A549 (cell line): ENCODE measurements around the gene GRIP1. TPM values are rescaled to one million over a fixed set of nuclear protein-coding genes. Genes with fewer than 3 reads are reported as not detected.
"Not testable (repeated sequence)": the region's sequence is repeated elsewhere in the genome, so short reads cannot be mapped to it uniquely, and the experiment has no call there.

Experiments
- ATAC-seq, 2 experiments: fragments of 200-7000 bp in 1 of 2; fragments of >200 bp in 1 of 2; cut with Nextera tagmentation in 1 of 2; cut with Tn5 transposase in 1 of 2; 3 replicates each; pipeline versions ENCODE4 v1.8.0 to v1.9.1; 2018 to 2020; ENCODE audit warnings: mild to moderate bottlenecking in 1 of 2, moderate library complexity in 1 of 2
- CTCF ChIA-PET: fragments of 300-600 bp; sonication (Branson Sonifier 250); formaldehyde crosslinking; extraction: SDS; loops from one replicate; lab custom pipeline; 2021; ENCODE audit warnings: antibody characterized with exemption, inconsistent platforms; lab: Yijun Ruan, JAX
- POLR2A ChIA-PET: fragments of 350-600 bp; formaldehyde crosslinking; extraction: SDS; loops from one replicate; lab custom pipeline; 2021; ENCODE audit warnings: antibody characterized with exemption, inconsistent platforms; lab: Yijun Ruan, JAX
- DNase-seq, 2 experiments: peaks; one replicate each; pipeline versions ENCODE4 v3.0.0 to v3.0.0-alpha.2; 2011 to 2016; ENCODE audit warnings: low read depth in 1 of 2, low spot score in 1 of 2
- FAIRE-seq: peaks from 2 replicates; lab custom pipeline; 2011; peaks lifted over from hg19 to GRCh38; lab: Jason Lieb, UNC
- H3K27ac ChIP-seq, 2 experiments: fragments of >200 bp; sonication (Bioruptor Twin); formaldehyde crosslinking; 3 replicates each; pipeline ENCODE4 v1.5.1; 2016 to 2017
- H3K4me1 ChIP-seq: fragments of >200 bp; sonication (Bioruptor Twin); formaldehyde crosslinking; 3 replicates; pipeline ENCODE4 v1.6.1; 2016
- H3K4me2 ChIP-seq: fragments of >200 bp; sonication (Bioruptor Twin); formaldehyde crosslinking; 3 replicates; pipeline ENCODE4 v1.6.1; 2016
- H3K4me3 ChIP-seq: fragments of >200 bp; sonication (Bioruptor Twin); formaldehyde crosslinking; 3 replicates; pipeline ENCODE4 v1.5.1; 2016
- H3K9me3 ChIP-seq: fragments of >200 bp; sonication (Bioruptor Twin); formaldehyde crosslinking; 3 replicates; pipeline ENCODE4 v1.6.1; 2016
- CBX2 ChIP-seq: fragments of 200-600 bp; sonication (generic); IDR thresholded peaks from 2 replicates; pipeline ENCODE4 v1.6.1; 2016; ENCODE audit warnings: low read depth, mild to moderate bottlenecking, borderline replicate concordance
- EHMT2 ChIP-seq: fragments of 200-600 bp; sonication (generic); IDR thresholded peaks from 2 replicates; pipeline ENCODE4 v1.6.1; 2016; ENCODE audit warnings: antibody characterized with exemption, low read depth, mild to moderate bottlenecking, moderate library complexity
- FOSL2 ChIP-seq, 2 experiments: fragments of 450-650 bp in 1 of 2; fragments of >200 bp in 1 of 2; sonication (Bioruptor Twin) in 1 of 2; formaldehyde crosslinking; IDR thresholded peaks; 2 replicates each; pipeline versions ENCODE4 v1.5.0 to v1.6.1; 2016 to 2020; ENCODE audit warnings: mild to moderate bottlenecking in 1 of 2, moderate library complexity in 1 of 2
- JUN ChIP-seq, 2 experiments: fragments of >200 bp; sonication (Bioruptor Twin); formaldehyde crosslinking; IDR thresholded peaks; 2 replicates in 1 of 2; 3 replicates in 1 of 2; pipeline ENCODE4 v1.6.1; 2016 to 2017
- KDM1A ChIP-seq: fragments of 200-600 bp; sonication (generic); IDR thresholded peaks from 2 replicates; pipeline ENCODE4 v1.6.1; 2016; ENCODE audit warnings: low read depth, mild to moderate bottlenecking
- MAFK ChIP-seq: fragments of 450-650 bp; IDR thresholded peaks from 2 replicates; pipeline ENCODE4 v1.6.1; 2014; ENCODE audit not compliant: partially characterized antibody
- MYC ChIP-seq: IDR thresholded peaks from 2 replicates; pipeline ENCODE4 v1.6.1; 2012; ENCODE audit warnings: mild to moderate bottlenecking, inconsistent platforms, low read length, improper control_type of control experiment, borderline replicate concordance
- PHF8 ChIP-seq: fragments of 200-600 bp; sonication (generic); IDR thresholded peaks from 2 replicates; pipeline ENCODE4 v1.6.1; 2016; ENCODE audit warnings: low read depth, mild to moderate bottlenecking, antibody characterized with exemption, moderate library complexity, borderline replicate concordance
- POLR2A ChIP-seq: IDR thresholded peaks from 2 replicates; pipeline ENCODE4 v1.6.1; 2012; ENCODE audit warnings: mild to moderate bottlenecking, low read length
- RCOR1 ChIP-seq: fragments of 150-350 bp; IDR thresholded peaks from 2 replicates; pipeline ENCODE4 v1.6.1; 2014; ENCODE audit warnings: antibody characterized with exemption, low read length, low read depth
- TP53 ChIP-seq: fragments of 250-450 bp; sonication (Bioruptor Pico); IDR thresholded peaks from 2 replicates; pipeline ENCODE4 v1.5.0; 2021; ENCODE audit warnings: mild to moderate bottlenecking, moderate library complexity
- ZFP36 ChIP-seq: fragments of 450-650 bp; IDR thresholded peaks from 2 replicates; pipeline ENCODE4 v1.6.1; 2014; ENCODE audit warnings: borderline replicate concordance; ENCODE audit not compliant: partially characterized antibody
- WGBS: methylation state at CpG from one replicate; pipeline ENCODE4 v1.1.6; 2017; ENCODE audit errors: missing lambda C conversion rate; 5-methylcytosine and 5-hydroxymethylcytosine counted together
- polyA plus RNA-seq, 4 experiments: library from polyadenylated mRNA; depleted of rRNA in 3 of 4; stranded (reverse); fragments of >200 nt; fragmentation: RNase III in 1 of 4; extraction: RNeasy Plus Mini Kit Qiagen cat#74134 plus additional on column Dnase treatment in 1 of 4; gene quantifications; 2 replicates in 3 of 4; 3 replicates in 1 of 4; pipeline ENCODE4 v1.2.3, GENCODE V29; 2011 to 2017
- TF ChIP-seq, protein P1 (sequence below): IDR thresholded peaks from 2 replicates; pipeline ENCODE4 v1.6.1; 2012; ENCODE audit warnings: low read depth, borderline replicate concordance
- TF ChIP-seq, protein P2 (sequence below): IDR thresholded peaks from 2 replicates; pipeline ENCODE4 v1.6.1; 2012
- TF ChIP-seq, protein P3 (sequence below): fragments of 450-650 bp; IDR thresholded peaks from 2 replicates; pipeline ENCODE4 v1.6.1; 2014; ENCODE audit warnings: antibody characterized with exemption
- TF ChIP-seq, protein P4 (sequence below): fragments of >200 bp; sonication (Bioruptor Twin); formaldehyde crosslinking; IDR thresholded peaks from 3 replicates; pipeline ENCODE4 v1.6.1; 2016

GRIP1 gene
- polyA plus RNA-seq, 2 of the 4 experiments (the other 2 are of a cell fraction) = 4.6 to 5.8 TPM

DNA sequence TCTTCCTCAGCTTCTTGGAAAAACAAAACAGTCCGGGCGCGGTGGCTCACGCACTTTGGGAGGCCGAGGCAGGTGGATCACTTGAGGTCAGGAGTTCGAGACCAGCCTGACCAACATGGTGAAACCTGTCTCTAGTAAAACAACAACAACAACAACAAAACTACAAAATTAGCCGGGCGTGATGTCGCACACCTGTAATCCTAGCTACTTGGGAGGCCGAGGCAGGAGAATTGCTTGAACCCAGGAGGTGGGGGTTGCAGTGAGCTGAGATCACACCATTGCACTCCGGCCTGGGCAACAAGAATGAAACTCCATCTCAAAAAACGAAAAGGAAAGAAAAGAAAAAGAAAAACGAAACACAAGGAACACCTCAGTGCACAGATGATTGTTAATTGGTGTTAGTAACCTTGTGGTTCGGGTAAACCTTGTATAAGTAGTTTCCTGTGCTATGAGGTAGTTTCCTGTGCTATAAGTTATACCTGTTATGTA, 375.5 kb downstream of the GRIP1 start:
- CTCF ChIA-PET = interaction anchor here (1.1 to 1.3 kb wide), 2 partner anchors 11 to 159 kb away, joined by 3 to 5 read pairs; no protein-coding TSS in a partner anchor
- not testable (repeated sequence) for DNase-seq, H3K9me3 ChIP-seq, ATAC-seq, FAIRE-seq
- Histone ChIP-seq H3K27ac (peak overlapping the region; percentile 51 to 79; a peak in 3 of 6 replicates), H3K4me2 (peak overlapping the region; percentile 85), H3K4me3 (peak overlapping the region; percentile 63), H3K4me1 (peaks cover 12% of the 10 kb centered on the region; the same call in 2 of the 3 replicates)
- WGBS = 61% methylated on average over 14 of the region's 14 CpGs
- POLR2A ChIA-PET = interaction anchor here (0.6 to 2.4 kb wide), 4 partner anchors 106 to 331 kb away, joined by 3 to 21 read pairs (median 6); partner anchors contain the start of genes LLPH and TMBIM4

DNA sequence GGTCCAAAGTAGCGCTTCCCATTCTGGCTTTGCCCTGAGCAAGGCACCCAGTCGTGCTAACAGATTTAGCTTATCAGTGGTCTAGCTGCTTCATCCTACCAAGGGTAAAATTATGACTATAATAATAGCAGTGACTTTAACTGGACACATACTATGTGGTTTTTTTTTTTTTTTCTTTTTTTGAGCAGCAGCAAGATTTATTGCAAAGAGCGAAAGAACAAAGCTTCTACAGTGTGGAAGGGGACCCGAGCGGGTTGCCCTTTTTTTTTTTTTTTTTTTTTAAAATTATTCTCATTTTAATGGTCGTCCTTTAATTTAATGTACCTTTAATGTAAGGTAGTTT, 376.1 kb downstream of the GRIP1 start:
- FAIRE-seq (no peak), ATAC-seq (no peak), DNase-seq (no peak)
- WGBS = 4% methylated on average over 6 of the region's 6 CpGs
- ChIA-PET POLR2A (interaction anchor here (0.6 to 2.4 kb wide), 9 partner anchors 9 to 966 kb away, joined by 3 to 21 read pairs (median 6); partner anchors contain the start of genes CAND1, LLPH and TMBIM4), CTCF (interaction anchor here (0.6 to 1.3 kb wide), 3 partner anchors 11 to 373 kb away, joined by 3 to 5 read pairs (median 3); no protein-coding TSS in a partner anchor)
- peak overlapping the region; percentile 63 for H3K4me3 ChIP-seq
- peak overlapping the region; percentile 79 to 91 for H3K27ac ChIP-seq
- H3K9me3 ChIP-seq = no peaks in the 10 kb centered on the region
- H3K4me2 ChIP-seq = peak overlapping the region; percentile 85
- TF ChIP-seq, protein P1, sequence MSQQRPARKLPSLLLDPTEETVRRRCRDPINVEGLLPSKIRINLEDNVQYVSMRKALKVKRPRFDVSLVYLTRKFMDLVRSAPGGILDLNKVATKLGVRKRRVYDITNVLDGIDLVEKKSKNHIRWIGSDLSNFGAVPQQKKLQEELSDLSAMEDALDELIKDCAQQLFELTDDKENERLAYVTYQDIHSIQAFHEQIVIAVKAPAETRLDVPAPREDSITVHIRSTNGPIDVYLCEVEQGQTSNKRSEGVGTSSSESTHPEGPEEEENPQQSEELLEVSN = no peak
- TF ChIP-seq PHF8 = 0 out of 2 replicates have a peak, but pooled peaks have one; percentile 17
- H3K4me1 ChIP-seq = peaks cover 12% of the 10 kb centered on the region; the same call in 2 of the 3 replicates

DNA sequence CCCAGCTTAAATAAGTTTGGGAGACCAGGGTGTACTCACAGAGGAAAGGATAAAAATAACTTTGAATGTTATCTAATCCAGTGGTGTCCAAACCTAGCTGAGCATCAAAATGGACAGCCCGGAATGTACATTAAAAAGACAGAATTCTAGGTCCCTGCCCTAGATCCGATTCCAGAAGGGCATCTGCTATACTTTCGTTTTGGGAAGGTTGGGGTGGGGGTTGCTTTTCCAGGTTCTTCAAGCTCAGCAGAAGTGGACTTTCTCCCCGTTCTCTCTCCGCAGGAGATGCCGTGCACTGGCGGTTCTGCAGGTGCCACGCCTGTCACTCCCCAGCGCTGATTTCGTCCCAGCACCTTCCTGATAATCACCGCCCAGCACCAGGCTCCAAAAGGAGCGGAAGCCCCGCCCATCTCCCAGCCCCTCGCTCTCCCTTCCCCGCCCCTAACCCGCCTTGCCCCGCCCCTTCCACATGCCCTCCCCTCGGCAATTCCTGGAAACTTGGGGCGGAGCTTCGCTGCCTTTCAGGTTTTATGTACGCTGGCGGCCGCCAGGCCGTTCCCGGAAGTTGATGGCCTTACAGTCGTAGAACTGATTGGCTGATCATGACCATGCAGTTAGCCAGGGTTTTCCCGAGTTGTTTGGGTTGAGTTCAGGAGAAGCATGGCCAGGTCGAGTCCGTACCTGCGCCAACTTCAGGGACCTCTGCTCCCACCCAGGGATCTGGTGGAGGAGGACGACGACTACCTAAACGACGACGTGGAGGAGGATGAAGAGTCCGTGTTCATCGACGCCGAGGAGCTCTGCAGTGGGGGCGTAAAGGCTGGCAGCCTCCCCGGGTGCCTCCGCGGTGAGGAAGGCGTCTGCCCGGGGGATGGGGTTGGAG, 376.7 kb downstream of the GRIP1 start, which contains the start of gene HELB:
Gene HELB, plus strand, starts transcription at position 550 of the 883 bp plus-strand sequence. Its CDS starts 111 bp downstream, at position 661.
- peak; percentile 98 to 99 for ATAC-seq
- POLR2A ChIA-PET = interaction anchor here (0.6 to 2.4 kb wide), 11 partner anchors 10 to 967 kb away, joined by 3 to 21 read pairs (median 5); partner anchors contain the start of genes CAND1, LLPH and TMBIM4
- peak; percentile 94 for FAIRE-seq

More for the DNA sequence above, 376.7 kb downstream of the GRIP1 start, which contains the start of gene HELB:
- peak within 1 kb of the TSS; percentile 63 for H3K4me3 ChIP-seq
- WGBS = 2% methylated on average over 27 of the region's 45 CpGs
- DNase-seq = peak; percentile 90 to 98
- CTCF ChIA-PET = interaction anchor here (0.6 to 1.3 kb wide), 4 partner anchors 12 to 373 kb away, joined by 3 to 5 read pairs (median 3); no protein-coding TSS in a partner anchor
- peaks cover 12% of the 10 kb centered on the region; the same call in 2 of the 3 replicates for H3K4me1 ChIP-seq
- H3K4me2 ChIP-seq = peak within 1 kb of the TSS; percentile 85
- TF ChIP-seq FOSL2 (IDR thresholded peaks at IDR 0.05) = no peak
- no peak for TF ChIP-seq FOSL2 (CRISPR knock-in tag; IDR thresholded peaks at IDR 0.05)
- peak; percentile 30 for TF ChIP-seq MAFK
- TF ChIP-seq PHF8 = peak; percentile 88; the same call in 1 of the 2 replicates
- TF ChIP-seq RCOR1 = no peak
- TF ChIP-seq KDM1A = no peak
- TF ChIP-seq CBX2 = no peak
- TF ChIP-seq JUN (IDR thresholded peaks at IDR 0.05) = peak in 1 of 2 experiments; percentile 68; a peak in 2 of 5 replicates
- TF ChIP-seq, protein P2, sequence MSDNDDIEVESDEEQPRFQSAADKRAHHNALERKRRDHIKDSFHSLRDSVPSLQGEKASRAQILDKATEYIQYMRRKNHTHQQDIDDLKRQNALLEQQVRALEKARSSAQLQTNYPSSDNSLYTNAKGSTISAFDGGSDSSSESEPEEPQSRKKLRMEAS = peak; percentile 75
- TF ChIP-seq, protein P1 = 0 out of 2 replicates have a peak, but pooled peaks have one; percentile 45
- TF ChIP-seq, protein P3, sequence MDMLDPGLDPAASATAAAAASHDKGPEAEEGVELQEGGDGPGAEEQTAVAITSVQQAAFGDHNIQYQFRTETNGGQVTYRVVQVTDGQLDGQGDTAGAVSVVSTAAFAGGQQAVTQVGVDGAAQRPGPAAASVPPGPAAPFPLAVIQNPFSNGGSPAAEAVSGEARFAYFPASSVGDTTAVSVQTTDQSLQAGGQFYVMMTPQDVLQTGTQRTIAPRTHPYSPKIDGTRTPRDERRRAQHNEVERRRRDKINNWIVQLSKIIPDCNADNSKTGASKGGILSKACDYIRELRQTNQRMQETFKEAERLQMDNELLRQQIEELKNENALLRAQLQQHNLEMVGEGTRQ = no peak
- no peak for TF ChIP-seq EHMT2
- TF ChIP-seq, protein P4, sequence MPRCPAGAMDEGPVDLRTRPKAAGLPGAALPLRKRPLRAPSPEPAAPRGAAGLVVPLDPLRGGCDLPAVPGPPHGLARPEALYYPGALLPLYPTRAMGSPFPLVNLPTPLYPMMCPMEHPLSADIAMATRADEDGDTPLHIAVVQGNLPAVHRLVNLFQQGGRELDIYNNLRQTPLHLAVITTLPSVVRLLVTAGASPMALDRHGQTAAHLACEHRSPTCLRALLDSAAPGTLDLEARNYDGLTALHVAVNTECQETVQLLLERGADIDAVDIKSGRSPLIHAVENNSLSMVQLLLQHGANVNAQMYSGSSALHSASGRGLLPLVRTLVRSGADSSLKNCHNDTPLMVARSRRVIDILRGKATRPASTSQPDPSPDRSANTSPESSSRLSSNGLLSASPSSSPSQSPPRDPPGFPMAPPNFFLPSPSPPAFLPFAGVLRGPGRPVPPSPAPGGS = peak; percentile 68; the same call in 1 of the 3 replicates
- TF ChIP-seq MYC = peak; percentile 72
- no peak for TF ChIP-seq ZFP36
- TF ChIP-seq TP53 (CRISPR knock-in tag) = 0 out of 2 replicates have a peak, but pooled peaks have one; percentile 51
- peak; percentile 85 for TF ChIP-seq POLR2A
- H3K27ac ChIP-seq = peak within 1 kb of the TSS; percentile 79 to 91
- H3K9me3 ChIP-seq = no peaks in the 10 kb centered on the region
